ENCODE measurements around the gene OR10A4.
"Not testable (repeated sequence)": the region's sequence is repeated elsewhere in the genome, so short reads cannot be mapped to it uniquely, and the experiment has no call there.

Gene OR10A4

GRCh38 chr11:6889835-6890234 lies 13.4 kb downstream of the OR10A4 start:
- no peak for DNase-seq (ENCODE audit: insufficient read length, low spot score)
- TF ChIP-seq POLR2A (IDR thresholded peaks at IDR 0.05; ENCODE audit: low read depth, low read length), result no peak
- TF ChIP-seq SPI1 (IDR thresholded peaks at IDR 0.05; ENCODE audit: low read depth, low read length), result 0 out of 2 replicates have a peak, but pooled peaks have one; percentile 8

GRCh38 chr11:6892400-6892799 lies 16.0 kb downstream of the OR10A4 start, which contains the start of gene OR2D2:
OR2D2 (minus strand) TSS chr11:6892500; CDS start chr11:6892500, 0 bp downstream.
- FAIRE-seq (no peak), DNase-seq (ENCODE audit: insufficient read length, low spot score) (no peak)
- TF ChIP-seq PAX5 (IDR thresholded peaks at IDR 0.05; ENCODE audit: insufficient read depth, low read length, severe bottlenecking) (no peak), POLR2A (IDR thresholded peaks at IDR 0.05; ENCODE audit: low read depth, low read length) (no peak), POU2F2 (IDR thresholded peaks at IDR 0.05; ENCODE audit: low read depth, low read length) (no peak), TAF1 (IDR thresholded peaks at IDR 0.05; ENCODE audit: low read depth, low read length) (no peak), POLR2AphosphoS5 (IDR thresholded peaks at IDR 0.05; ENCODE audit: low read depth, low read length) (no peak)

More at GRCh38 chr11:6889835-6890234, 13.4 kb downstream of the OR10A4 start:
- no peak for FAIRE-seq

GRCh38 chr11:6894097-6894496 lies 17.7 kb downstream of the OR10A4 start:
- TF ChIP-seq SPI1 (IDR thresholded peaks at IDR 0.05; ENCODE audit: low read depth, low read length), result no peak
- TF ChIP-seq PAX5 (IDR thresholded peaks at IDR 0.05; ENCODE audit: insufficient read depth, low read length, severe bottlenecking), result no peak
- TF ChIP-seq POU2F2 (IDR thresholded peaks at IDR 0.05; ENCODE audit: low read depth, low read length), result no peak
- TF ChIP-seq POLR2AphosphoS5 (IDR thresholded peaks at IDR 0.05; ENCODE audit: low read depth, low read length), result no peak
- no peak for TF ChIP-seq POLR2A (IDR thresholded peaks at IDR 0.05; ENCODE audit: low read depth, low read length)
- no peak for TF ChIP-seq TAF1 (IDR thresholded peaks at IDR 0.05; ENCODE audit: low read depth, low read length)
- DNase-seq (ENCODE audit: insufficient read length, low spot score) (no peak), FAIRE-seq (no peak)

GRCh38 chr11:6895010-6895409 lies 18.6 kb downstream of the OR10A4 start:
- DNase-seq (ENCODE audit: insufficient read length, low spot score) (no peak), FAIRE-seq (peak; percentile 82)
- TF ChIP-seq POLR2A (IDR thresholded peaks at IDR 0.05; ENCODE audit: low read depth, low read length) (no peak), TAF1 (IDR thresholded peaks at IDR 0.05; ENCODE audit: low read depth, low read length) (no peak), POLR2AphosphoS5 (IDR thresholded peaks at IDR 0.05; ENCODE audit: low read depth, low read length) (no peak), SPI1 (IDR thresholded peaks at IDR 0.05; ENCODE audit: low read depth, low read length) (0 out of 2 replicates have a peak, but pooled peaks have one; percentile 9), POU2F2 (IDR thresholded peaks at IDR 0.05; ENCODE audit: low read depth, low read length) (no peak), PAX5 (IDR thresholded peaks at IDR 0.05; ENCODE audit: insufficient read depth, low read length, severe bottlenecking) (no peak)

DNA sequence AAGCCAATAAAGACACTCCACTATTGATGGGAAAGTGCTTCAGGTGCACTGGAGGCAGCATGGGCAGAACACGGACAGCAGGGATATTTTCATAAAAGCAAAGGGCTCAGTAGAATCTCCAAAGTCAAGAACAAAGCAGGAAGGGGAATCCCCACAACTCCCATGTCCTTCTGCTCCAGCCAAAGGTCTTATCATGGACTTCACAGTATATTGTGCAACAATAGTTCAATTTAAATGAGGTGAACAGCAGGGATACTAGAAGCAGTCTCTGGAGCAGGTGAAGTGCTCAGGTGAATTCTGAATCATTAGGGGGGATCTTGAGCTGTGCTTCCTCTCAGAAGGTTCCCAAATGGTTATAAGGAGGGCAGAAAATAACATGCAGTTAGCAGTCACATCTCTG lies 22.5 kb downstream of the OR10A4 start:
- DNase-seq (ENCODE audit: insufficient read length, low spot score) (no peak), FAIRE-seq (no peak)
- TF ChIP-seq SPI1 (IDR thresholded peaks at IDR 0.05; ENCODE audit: low read depth, low read length) (no peak), PAX5 (IDR thresholded peaks at IDR 0.05; ENCODE audit: insufficient read depth, low read length, severe bottlenecking) (no peak), POLR2A (IDR thresholded peaks at IDR 0.05; ENCODE audit: low read depth, low read length) (no peak), TAF1 (IDR thresholded peaks at IDR 0.05; ENCODE audit: low read depth, low read length) (no peak), POU2F2 (IDR thresholded peaks at IDR 0.05; ENCODE audit: low read depth, low read length) (no peak), POLR2AphosphoS5 (IDR thresholded peaks at IDR 0.05; ENCODE audit: low read depth, low read length) (no peak)

- DNase-seq (ENCODE audit: insufficient read length, low spot score), result no peak
- TF ChIP-seq POU2F2 (IDR thresholded peaks at IDR 0.05; ENCODE audit: low read depth, low read length) (no peak), POLR2A (IDR thresholded peaks at IDR 0.05; ENCODE audit: low read depth, low read length) (no peak)
- no peak for FAIRE-seq
These were observed 24.0 kb downstream of the OR10A4 start for GRCh38 chr11:6900327-6900999.

- not testable (repeated sequence) for FAIRE-seq; DNase-seq (ENCODE audit: insufficient read length, low spot score)
These were observed 28.4 kb downstream of the OR10A4 start for GRCh38 chr11:6904804-6905203.

- no peak for DNase-seq (ENCODE audit: insufficient read length, low spot score)
- TF ChIP-seq POLR2A (IDR thresholded peaks at IDR 0.05; ENCODE audit: low read depth, low read length) (no peak), TAF1 (IDR thresholded peaks at IDR 0.05; ENCODE audit: low read depth, low read length) (no peak), PAX5 (IDR thresholded peaks at IDR 0.05; ENCODE audit: insufficient read depth, low read length, severe bottlenecking) (no peak), POLR2AphosphoS5 (IDR thresholded peaks at IDR 0.05; ENCODE audit: low read depth, low read length) (no peak), POU2F2 (IDR thresholded peaks at IDR 0.05; ENCODE audit: low read depth, low read length) (no peak), SPI1 (IDR thresholded peaks at IDR 0.05; ENCODE audit: low read depth, low read length) (no peak)
- peak; percentile 48 for FAIRE-seq
These were observed 35.0 kb downstream of the OR10A4 start for GRCh38 chr11:6911378-6911777.

GRCh38 chr11:6911948-6912347 lies 35.5 kb downstream of the OR10A4 start:
- DNase-seq (ENCODE audit: insufficient read length, low spot score) (no peak), FAIRE-seq (no peak)
- TF ChIP-seq POLR2A (IDR thresholded peaks at IDR 0.05; ENCODE audit: low read depth, low read length) (no peak), POU2F2 (IDR thresholded peaks at IDR 0.05; ENCODE audit: low read depth, low read length) (no peak), TAF1 (IDR thresholded peaks at IDR 0.05; ENCODE audit: low read depth, low read length) (no peak), POLR2AphosphoS5 (IDR thresholded peaks at IDR 0.05; ENCODE audit: low read depth, low read length) (no peak), SPI1 (IDR thresholded peaks at IDR 0.05; ENCODE audit: low read depth, low read length) (no peak), PAX5 (IDR thresholded peaks at IDR 0.05; ENCODE audit: insufficient read depth, low read length, severe bottlenecking) (no peak)

DNA sequence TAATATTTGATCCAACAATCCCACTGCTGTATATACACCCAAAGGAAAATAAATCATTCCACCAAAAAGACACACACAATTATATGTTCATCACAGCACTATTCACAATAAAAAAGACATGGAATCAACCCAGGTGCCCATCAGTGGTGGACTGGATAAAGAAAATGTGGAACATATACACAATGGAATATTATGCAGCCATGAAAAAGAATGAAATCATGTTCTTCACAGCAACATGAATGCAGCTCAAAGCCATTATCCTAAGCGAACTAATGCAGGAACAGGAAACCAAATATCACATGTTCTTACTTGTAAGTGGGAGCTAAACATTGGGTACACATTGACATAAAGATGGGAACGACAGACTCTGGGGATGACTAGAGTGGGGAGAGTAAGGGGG lies 43.3 kb downstream of the OR10A4 start:
- FAIRE-seq, result no peak
- DNase-seq (ENCODE audit: insufficient read length, low spot score), result no peak
- TF ChIP-seq POLR2AphosphoS5 (IDR thresholded peaks at IDR 0.05; ENCODE audit: low read depth, low read length) (no peak), TAF1 (IDR thresholded peaks at IDR 0.05; ENCODE audit: low read depth, low read length) (no peak), SPI1 (IDR thresholded peaks at IDR 0.05; ENCODE audit: low read depth, low read length) (no peak), PAX5 (IDR thresholded peaks at IDR 0.05; ENCODE audit: insufficient read depth, low read length, severe bottlenecking) (no peak), POLR2A (IDR thresholded peaks at IDR 0.05; ENCODE audit: low read depth, low read length) (no peak), POU2F2 (IDR thresholded peaks at IDR 0.05; ENCODE audit: low read depth, low read length) (no peak)

All from GM12891 (cell line).